Natural killer cell (primary cell): ENCODE measurements around the gene CACYBP. TPM values are rescaled to one million over a fixed set of nuclear protein-coding genes. Genes with fewer than 3 reads are reported as not detected.

Experiments
- ATAC-seq, 3 donors: fragments of 150-1000 bp in 2 of 3; fragments of 200-7000 bp in 1 of 3; cut with Tn5 transposase; 1 replicate in 1 of 3; 2 replicates in 2 of 3; pipeline ENCODE4 v1.10.0; 2021; ENCODE audit warnings: mild to moderate bottlenecking in 2 of 3, moderate library complexity in 2 of 3
- DNase-seq, 2 donors: peaks; one replicate each; pipeline versions ENCODE4 v3.0.0 to v3.0.0-alpha.2; 2013 to 2021; ENCODE audit warnings: mixed read lengths in 1 of 2
- H3K27ac ChIP-seq: one replicate; pipeline ENCODE4 v1.5.1; 2013; ENCODE audit warnings: mild to moderate bottlenecking, low read length
- H3K27me3 ChIP-seq: one replicate; pipeline ENCODE4 v1.6.1; 2013; ENCODE audit warnings: low read length; ENCODE audit not compliant: control insufficient read depth, insufficient read depth
- H3K36me3 ChIP-seq: one replicate; pipeline ENCODE4 v1.6.1; 2013; ENCODE audit warnings: low read length; ENCODE audit not compliant: control insufficient read depth, insufficient read depth
- H3K4me1 ChIP-seq: one replicate; pipeline ENCODE4 v1.6.1; 2013; ENCODE audit warnings: low read length; ENCODE audit not compliant: control insufficient read depth, insufficient read depth
- H3K4me3 ChIP-seq: one replicate; pipeline ENCODE4 v1.5.1; 2013; ENCODE audit warnings: low read length
- H3K9me3 ChIP-seq: one replicate; pipeline ENCODE4 v1.6.1; 2013; ENCODE audit warnings: low read length; ENCODE audit not compliant: control insufficient read depth, insufficient read depth
- H3K27ac Mint-ChIP-seq, 2 donors: one replicate each; pipeline ENCODE4 v1.8.0; 2022; ENCODE audit warnings: mild to moderate bottlenecking in 2 of 2, mixed read lengths in 2 of 2, moderate library complexity in 1 of 2
- H3K27me3 Mint-ChIP-seq, 2 donors: one replicate each; pipeline ENCODE4 v1.8.0; 2022; ENCODE audit warnings: low read depth in 2 of 2, mixed read lengths in 2 of 2
- H3K36me3 Mint-ChIP-seq: one replicate; pipeline ENCODE4 v1.8.0; 2022; ENCODE audit warnings: mixed read lengths
- H3K4me1 Mint-ChIP-seq, 2 donors: one replicate each; pipeline ENCODE4 v1.8.0; 2022; ENCODE audit warnings: mixed read lengths in 2 of 2
- H3K4me3 Mint-ChIP-seq: one replicate; pipeline ENCODE4 v1.8.0; 2022; ENCODE audit warnings: mild to moderate bottlenecking, moderate library complexity, mixed read lengths
- H3K9me3 Mint-ChIP-seq, 2 donors: one replicate each; pipeline ENCODE4 v1.8.0; 2022; ENCODE audit warnings: mixed read lengths in 2 of 2
- CTCF ChIP-seq: fragments of 200-600 bp; IDR thresholded peaks from one replicate; pipeline ENCODE4 v1.8.0; 2022; ENCODE audit warnings: antibody characterized with exemption
- WGBS: methylation state at CpG from one replicate; pipeline ENCODE4 v1.1.7; 2013; ENCODE audit warnings: missing lambda C conversion rate; ENCODE audit not compliant: insufficient coverage; 5-methylcytosine and 5-hydroxymethylcytosine counted together
- intact Hi-C: fragments of 100-400 bp; cut with micrococcal nuclease; formaldehyde crosslinking; loops from one replicate; pipeline ENCODE4 v1.14.2; 2022
- total RNA-seq, 4 donors: library from RNA; stranded (reverse); fragments of 120-200 nt in 1 of 4; gene quantifications; one replicate each; pipeline versions ENCODE4 v1.2.3 to v1.2.4, GENCODE V29; 2013 to 2022

The CACYBP gene
- total RNA-seq, 3 donors from 2014 or later (not counting 1 experiment from before 2014, with no cell fraction given): 43.8 to 55.4 (median 51.9) TPM

GRCh38 chr1:174998569-174999215 lies 1.1 kb upstream of the CACYBP start:
- Histone ChIP-seq H3K27ac (peak overlapping the region; percentile 96), H3K36me3 (peaks cover 2% of the 10 kb centered on the region), H3K4me3 (peak overlapping the region; percentile 81), H3K27me3 (no peaks in the 10 kb centered on the region), H3K4me1 (peaks cover 7% of the 10 kb centered on the region), H3K9me3 (no peaks in the 10 kb centered on the region)
- Mint-ChIP-seq H3K4me1 (peaks cover 29 to 32% of the 10 kb centered on the region in 2 donors), H3K27ac (no peak overlapping the region), H3K36me3 (no peaks in the 10 kb centered on the region), H3K9me3 (no peaks in the 10 kb centered on the region), H3K4me3 (no peak overlapping the region), H3K27me3 (no peaks in the 10 kb centered on the region)
- 15% methylated on average over 19 of the region's 19 CpGs for WGBS
- DNase-seq: peak in 1 of 2 donors; percentile 84
- peak; percentile 91 for TF ChIP-seq CTCF
- intact Hi-C loops: loop anchor here (1.0 kb wide), 4 partner anchors 25 to 228 kb away; partner anchors contain the start of gene MRPS14
- peak in 1 of 3 donors; percentile 0 for ATAC-seq

DNA sequence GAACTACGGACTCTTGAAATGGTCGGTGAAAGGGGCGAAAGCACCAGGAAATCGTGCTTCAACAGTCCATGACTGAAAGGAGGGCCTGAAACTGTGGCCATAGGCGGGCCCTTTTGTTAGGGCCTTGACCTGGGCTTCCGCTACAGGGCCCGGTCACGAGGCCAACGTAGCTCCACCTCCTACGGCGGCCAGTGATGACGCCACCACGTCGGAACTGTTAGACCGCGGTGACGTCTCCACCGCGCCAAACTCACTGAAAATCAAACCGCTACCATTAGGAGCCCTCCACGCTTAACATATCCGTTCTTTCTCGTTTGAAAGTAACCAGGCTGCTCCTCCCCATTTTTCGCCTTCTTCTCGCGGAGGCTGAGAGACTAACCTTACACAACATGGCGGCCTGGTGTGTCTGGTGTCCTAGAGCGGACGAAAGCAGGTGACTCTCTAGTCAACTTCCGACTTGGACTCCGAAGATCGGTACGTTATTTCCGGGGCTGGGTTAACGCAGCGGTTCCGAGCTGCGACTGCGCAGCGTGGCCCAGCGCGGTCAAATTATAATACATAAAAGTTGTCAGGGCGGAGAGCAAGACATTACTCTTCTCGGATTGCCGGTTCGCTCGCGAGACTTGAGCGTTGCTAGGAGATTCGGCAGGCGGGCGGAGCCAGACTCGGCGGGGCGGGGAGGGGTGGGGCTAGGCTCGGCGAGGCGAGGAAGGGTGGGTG lies 371 bp upstream of the CACYBP start:
- no peaks in the 10 kb centered on the region for H3K9me3 Mint-ChIP-seq
- no peaks in the 10 kb centered on the region for H3K27me3 Mint-ChIP-seq
- peak; percentile 77 to 91 (median 79) for ATAC-seq
- Histone ChIP-seq H3K27me3 (no peaks in the 10 kb centered on the region), H3K4me1 (peaks cover 7% of the 10 kb centered on the region), H3K4me3 (peak overlapping the region; percentile 81), H3K27ac (peak overlapping the region; percentile 96), H3K9me3 (no peaks in the 10 kb centered on the region), H3K36me3 (no peaks in the 10 kb centered on the region)
- no peak overlapping the region for H3K4me3 Mint-ChIP-seq
- intact Hi-C loops: loop anchor here (1.0 kb wide), 3 partner anchors 24 to 200 kb away; partner anchors contain the start of gene MRPS14
- no peak overlapping the region for H3K27ac Mint-ChIP-seq
- peak; percentile 94 to 99 for DNase-seq
- peaks cover 33 to 34% of the 10 kb centered on the region in 2 donors for H3K4me1 Mint-ChIP-seq
- TF ChIP-seq CTCF: no peak
- no peaks in the 10 kb centered on the region for H3K36me3 Mint-ChIP-seq
- 0% methylated on average over 58 of the region's 58 CpGs for WGBS

- Histone ChIP-seq H3K9me3 (no peaks in the 10 kb centered on the region), H3K4me1 (peaks cover 7% of the 10 kb centered on the region), H3K4me3 (peak overlapping the region; percentile 59), H3K36me3 (peaks cover 7% of the 10 kb centered on the region), H3K27me3 (no peaks in the 10 kb centered on the region), H3K27ac (peak overlapping the region; percentile 82)
- DNase-seq (peak in 1 of 2 donors; percentile 42), ATAC-seq (no peak)
- Mint-ChIP-seq H3K27me3 (no peaks in the 10 kb centered on the region), H3K36me3 (no peaks in the 10 kb centered on the region), H3K27ac (no peak overlapping the region), H3K9me3 (no peaks in the 10 kb centered on the region), H3K4me3 (no peak overlapping the region), H3K4me1 (peaks cover 36 to 40% of the 10 kb centered on the region in 2 donors)
- TF ChIP-seq CTCF: no peak
- intact Hi-C loops: no loop called here
- WGBS: 7% methylated on average over 5 of the region's 5 CpGs
Observed at GRCh38 chr1:175000697-175001187, 995 bp downstream of the CACYBP start.
